Adrenal gland (tissue), 5 donors: ENCODE measurements around the gene ZNF319.

Source experiments
- CTCF ChIP-seq, 6 experiments: fragments of 450-650 bp in 4 of 6; fragments of 200-600 bp in 2 of 6; sonication (generic) in 1 of 6; IDR thresholded peaks; 1 replicate in 5 of 6; 2 replicates in 1 of 6; pipeline versions ENCODE4 v1.5.1 to v1.8.0; 2016 to 2021; ENCODE audit warnings: antibody characterized with exemption in 6 of 6, mild to moderate bottlenecking in 2 of 6, moderate library complexity in 1 of 6
- POLR2A ChIP-seq, 2 donors: fragments of 450-650 bp; IDR thresholded peaks; one replicate each; pipeline ENCODE4 v1.6.1; 2017; ENCODE audit warnings: antibody characterized with exemption in 2 of 2, mild to moderate bottlenecking in 2 of 2, moderate library complexity in 1 of 2
- donor health status: DM: no; HTN: no; CAD: no.

DNA sequence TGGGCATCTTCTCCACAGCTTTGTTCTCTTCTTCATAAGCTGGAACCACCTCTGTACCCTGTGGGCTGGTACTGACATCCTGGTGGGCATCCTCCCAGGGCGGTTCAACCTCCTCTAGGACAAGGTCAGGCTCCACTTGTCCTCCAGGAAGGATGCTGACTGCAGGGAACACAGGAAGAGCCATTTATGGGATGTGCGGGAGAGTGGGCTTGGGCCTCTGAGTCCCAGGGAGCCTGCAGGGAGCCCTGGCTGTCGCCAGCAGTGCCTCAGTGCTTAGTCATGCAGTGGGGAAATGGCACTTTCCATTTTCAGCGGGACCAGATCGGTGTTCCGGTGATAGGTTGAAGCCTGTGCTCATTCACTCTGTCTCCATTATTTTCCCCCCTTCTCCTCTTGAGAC, 50.1 kb downstream of the ZNF319 start:
- TF ChIP-seq POLR2A (IDR thresholded peaks at IDR 0.05) (no peak), CTCF (IDR thresholded peaks at IDR 0.05) (no peak)
